ENCODE measurements around the gene DRC1.

DNA sequence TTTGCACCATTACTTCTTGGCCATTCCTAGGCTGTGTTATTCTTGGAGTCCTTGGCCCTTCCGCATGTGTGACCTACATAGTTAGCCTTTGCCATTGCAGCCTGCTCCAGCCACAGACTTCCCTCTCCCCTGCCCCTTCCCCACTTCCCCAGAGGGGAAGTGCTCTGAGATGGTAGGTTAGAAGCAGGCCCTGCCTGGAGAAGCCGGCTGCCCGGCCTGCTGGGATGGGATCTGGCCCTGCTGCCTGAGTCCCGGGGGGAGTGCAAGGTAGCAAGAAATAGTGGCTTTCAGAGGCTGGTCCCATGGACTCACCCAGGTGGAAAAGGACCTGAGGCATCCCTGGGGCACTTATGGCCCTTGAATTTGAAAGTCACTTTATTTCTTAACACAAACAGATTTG lies 104.6 kb downstream of the DRC1 start:
- no peak for TF ChIP-seq POLR2AphosphoS5 (IDR thresholded peaks at IDR 0.05; ENCODE audit: low read depth, low read length)
- TF ChIP-seq POLR2A (IDR thresholded peaks at IDR 0.05; ENCODE audit: low read depth, low read length): no peak
- no peak for TF ChIP-seq POU2F2 (IDR thresholded peaks at IDR 0.05; ENCODE audit: low read depth, low read length)
- TF ChIP-seq SPI1 (IDR thresholded peaks at IDR 0.05; ENCODE audit: low read depth, low read length): no peak
- TF ChIP-seq TAF1 (IDR thresholded peaks at IDR 0.05; ENCODE audit: low read depth, low read length): no peak
- TF ChIP-seq PAX5 (IDR thresholded peaks at IDR 0.05; ENCODE audit: insufficient read depth, low read length, severe bottlenecking): no peak
